ENCODE data around the gene DST. TPM values are rescaled to one million over a fixed set of nuclear protein-coding genes. Genes with fewer than 3 reads are reported as not detected.

The DST gene
- total and polyA plus RNA-seq, 2 of the 8 experiments (the other 6 are each of a cell fraction or from before 2014, with no cell fraction given), result 49.4 to 116 TPM

DNA sequence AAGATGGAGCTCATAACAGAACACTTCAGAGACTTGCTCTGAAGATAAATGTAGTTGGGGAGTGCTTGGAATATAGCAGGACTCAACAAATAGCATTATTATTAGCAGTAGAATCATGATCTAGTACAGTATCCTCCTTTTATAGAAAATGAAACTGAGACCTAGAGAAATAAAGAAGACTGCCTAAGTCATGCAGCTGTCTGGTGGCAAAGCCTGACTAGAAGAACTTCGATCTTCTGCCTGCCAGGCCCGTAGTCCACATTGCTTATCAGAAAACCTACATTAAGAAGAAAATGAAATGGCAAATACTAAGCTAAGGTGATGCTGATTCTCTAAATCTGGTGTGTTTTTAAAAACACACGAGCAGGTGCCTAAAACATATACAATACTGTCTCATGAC is 46.4 kb upstream of the DST start (continued):
- TF ChIP-seq CHD1 (IDR thresholded peaks at IDR 0.05; ENCODE audit: low read depth, low read length) (no peak), CTBP2 (IDR thresholded peaks at IDR 0.05; ENCODE audit: borderline replicate concordance, insufficient read depth, insufficient read length, low read length) (no peak), SP2 (IDR thresholded peaks at IDR 0.05; ENCODE audit: low read length) (no peak), CEBPB (IDR thresholded peaks at IDR 0.05; ENCODE audit: low read depth, low read length) (no peak)
